SK-N-SH treated with all-trans-retinoic acid at 6 μM for 48 hours (cell line): Measurements from ENCODE around the gene FBXL13.

Experiments used
- ARNTL ChIP-seq: fragments of 450-650 bp; formaldehyde crosslinking; IDR thresholded peaks from 2 replicates; pipeline ENCODE4 v1.5.0; 2020; ENCODE audit warnings: low read depth, mild to moderate bottlenecking, moderate library complexity, borderline replicate concordance
- GLIS3 ChIP-seq: fragments of 250-450 bp; sonication (Bioruptor Pico); IDR thresholded peaks from 2 replicates; pipeline ENCODE4 v1.5.0; 2020; ENCODE audit warnings: mild to moderate bottlenecking, moderate library complexity
- PATZ1 ChIP-seq: fragments of 250-450 bp; sonication (Bioruptor Pico); IDR thresholded peaks from 2 replicates; pipeline ENCODE4 v1.8.0; 2020; ENCODE audit warnings: mild to moderate bottlenecking, moderate library complexity, borderline replicate concordance
- TF ChIP-seq, protein P1 (sequence below): fragments of 250-450 bp; sonication (Bioruptor Pico); IDR thresholded peaks from 2 replicates; pipeline ENCODE4 v1.5.1; 2020; ENCODE audit warnings: low read depth, mild to moderate bottlenecking, moderate library complexity

- no peak for TF ChIP-seq GLIS3
- TF ChIP-seq ARNTL (CRISPR knock-in tag), result no peak
- TF ChIP-seq PATZ1 (CRISPR knock-in tag), result no peak
- TF ChIP-seq, protein P1, sequence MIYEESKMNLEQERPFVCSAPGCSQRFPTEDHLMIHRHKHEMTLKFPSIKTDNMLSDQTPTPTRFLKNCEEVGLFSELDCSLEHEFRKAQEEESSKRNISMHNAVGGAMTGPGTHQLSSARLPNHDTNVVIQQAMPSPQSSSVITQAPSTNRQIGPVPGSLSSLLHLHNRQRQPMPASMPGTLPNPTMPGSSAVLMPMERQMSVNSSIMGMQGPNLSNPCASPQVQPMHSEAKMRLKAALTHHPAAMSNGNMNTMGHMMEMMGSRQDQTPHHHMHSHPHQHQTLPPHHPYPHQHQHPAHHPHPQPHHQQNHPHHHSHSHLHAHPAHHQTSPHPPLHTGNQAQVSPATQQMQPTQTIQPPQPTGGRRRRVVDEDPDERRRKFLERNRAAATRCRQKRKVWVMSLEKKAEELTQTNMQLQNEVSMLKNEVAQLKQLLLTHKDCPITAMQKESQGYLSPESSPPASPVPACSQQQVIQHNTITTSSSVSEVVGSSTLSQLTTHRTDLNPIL (CRISPR knock-in tag), result no peak
These were observed 139.9 kb downstream of the FBXL13 start for GRCh38 chr7:102934701-102935100.
